HCT116 (cell line): ENCODE results near the gene CGB1. TPM values are rescaled to one million over a fixed set of nuclear protein-coding genes. Genes with fewer than 3 reads are reported as not detected.

Experiments used
- ATAC-seq: fragments of 200-7000 bp; cut with Tn5 transposase; 2 replicates; pipeline ENCODE4 v1.9.1; 2020; ENCODE audit warnings: mild to moderate bottlenecking, moderate library complexity
- BruUV-seq: library from RNA; stranded (reverse); fragments of 400-500 nt; replicated peaks from 2 replicates; lab custom pipeline; 2021; lab: Mats Ljungman, UMichigan
- CTCF ChIA-PET: fragments of 300-600 bp; sonication (Branson Sonifier 250); formaldehyde crosslinking; loops from one replicate; lab custom pipeline; 2021; ENCODE audit warnings: antibody characterized with exemption; lab: Charles Lee
- POLR2A ChIA-PET: fragments of 300-600, 350-600 bp; sonication (Branson Sonifier 250); formaldehyde crosslinking; loops from one replicate; lab custom pipeline; 2021; ENCODE audit warnings: antibody characterized with exemption; lab: Charles Lee
- RAD21 ChIA-PET, 2 experiments: fragments of 300-600 bp; sonication (Branson Sonifier 250); formaldehyde crosslinking; loops; one replicate each; lab custom pipeline; 2023; ENCODE audit warnings: low total read pairs in 2 of 2; ENCODE audit not compliant: uncharacterized antibody in 2 of 2, unreplicated experiment in 2 of 2, low non-redundant PET in 1 of 2; lab: Charles Lee
- DNase-seq: peaks from one replicate; pipeline ENCODE4 v3.0.0-alpha.2; 2010; ENCODE audit warnings: low read depth, low spot score
- H2AFZ ChIP-seq: fragments of 200-600 bp; shearing (Covaris generic), sonication (generic); 2 replicates; pipeline ENCODE4 v1.6.1; 2017; ENCODE audit warnings: low read depth, mixed run types, mixed read lengths, antibody characterized with exemption, low read length; ENCODE audit not compliant: poor library complexity, severe bottlenecking
- H3K27ac ChIP-seq: 2 replicates; pipeline ENCODE4 v1.5.1; 2012; ENCODE audit warnings: low read depth, low read length
- H3K27me3 ChIP-seq: fragments of 200-600 bp; sonication (generic); 2 replicates; pipeline ENCODE4 v1.6.1; 2016; ENCODE audit warnings: mixed run types, low read length, mixed read lengths; ENCODE audit not compliant: insufficient read depth
- H3K36me3 ChIP-seq, 2 experiments: fragments of 200-500 bp in 1 of 2; fragments of 200-600 bp in 1 of 2; sonication (Bioruptor generic) in 1 of 2; sonication (generic) in 1 of 2; 2 replicates each; pipeline versions ENCODE4 v1.5.1 to v1.6.1; 2014 to 2016; ENCODE audit warnings: low read length in 2 of 2, inconsistent platforms in 1 of 2, mixed read lengths in 1 of 2, mixed run types in 1 of 2; ENCODE audit not compliant: insufficient read depth in 2 of 2, control insufficient read depth in 1 of 2
- H3K4me1 ChIP-seq, 2 experiments: fragments of 200-600 bp in 1 of 2; sonication (generic) in 1 of 2; 2 replicates each; pipeline versions ENCODE4 v1.5.1 to v1.6.1; 2012 to 2017; ENCODE audit warnings: low read length in 2 of 2, inconsistent platforms in 1 of 2, mild to moderate bottlenecking in 1 of 2, mixed read lengths in 1 of 2, mixed run types in 1 of 2, moderate library complexity in 1 of 2; ENCODE audit not compliant: insufficient read depth in 2 of 2, control insufficient read depth in 1 of 2
- H3K4me2 ChIP-seq: fragments of 200-600 bp; sonication (generic); 2 replicates; pipeline ENCODE4 v1.6.1; 2017; ENCODE audit warnings: mixed run types, low read length, mixed read lengths
- H3K4me3 ChIP-seq, 2 experiments: fragments of 200-600 bp in 1 of 2; sonication (generic) in 1 of 2; replicated peaks in 1 of 2; 2 replicates each; pipeline ENCODE4 v1.5.1; 2011 to 2016; ENCODE audit warnings: low read length in 2 of 2, control low read depth in 1 of 2, low read depth in 1 of 2, mild to moderate bottlenecking in 1 of 2, mixed read lengths in 1 of 2, mixed run types in 1 of 2
- H3K79me2 ChIP-seq: fragments of 200-600 bp; sonication (generic); 2 replicates; pipeline ENCODE4 v1.6.1; 2017; ENCODE audit warnings: mild to moderate bottlenecking, mixed run types, low read length, moderate library complexity, mixed read lengths; ENCODE audit not compliant: insufficient read depth
- H3K9ac ChIP-seq: fragments of 200-600 bp; sonication (generic); 2 replicates; pipeline ENCODE4 v1.6.1; 2016; ENCODE audit warnings: low read length, mixed read lengths
- H3K9me2 ChIP-seq: fragments of 200-600 bp; sonication (generic), shearing (Covaris generic); 2 replicates; pipeline ENCODE4 v1.6.1; 2017; ENCODE audit warnings: mixed run types, mild to moderate bottlenecking, moderate library complexity; ENCODE audit not compliant: insufficient read depth
- H3K9me3 ChIP-seq, 2 experiments: fragments of 200-500 bp in 1 of 2; fragments of 200-600 bp in 1 of 2; sonication (Bioruptor generic) in 1 of 2; sonication (generic) in 1 of 2; 2 replicates each; pipeline ENCODE4 v1.6.1; 2014 to 2017; ENCODE audit warnings: low read length in 2 of 2, mixed read lengths in 2 of 2, inconsistent platforms in 1 of 2, low read depth in 1 of 2, mild to moderate bottlenecking in 1 of 2, mixed run types in 1 of 2, moderate library complexity in 1 of 2; ENCODE audit not compliant: control insufficient read depth in 1 of 2, insufficient read depth in 1 of 2
- H4K20me1 ChIP-seq: fragments of 200-600 bp; sonication (generic), shearing (Covaris generic); 2 replicates; pipeline ENCODE4 v1.6.1; 2017; ENCODE audit warnings: mixed run types, mild to moderate bottlenecking, moderate library complexity; ENCODE audit not compliant: insufficient read depth
- ATF3 ChIP-seq: IDR thresholded peaks from 2 replicates; pipeline ENCODE4 v1.6.1; 2012
- CBX3 ChIP-seq: IDR thresholded peaks from 2 replicates; pipeline ENCODE4 v1.6.1; 2012; ENCODE audit warnings: low read depth
- CEBPB ChIP-seq: IDR thresholded peaks from 2 replicates; pipeline ENCODE4 v1.6.1; 2012; ENCODE audit warnings: low read depth
- CTCF ChIP-seq, 3 experiments: fragments of 200-600 bp in 1 of 3; sonication (generic) in 1 of 3; IDR thresholded peaks in 2 of 3; conservative IDR thresholded peaks in 1 of 3; 2 replicates each; pipeline ENCODE4 v1.5.1; 2012 to 2017; ENCODE audit warnings: low read depth in 2 of 3, low read length in 2 of 3, antibody characterized with exemption in 1 of 3, borderline replicate concordance in 1 of 3, control low read depth in 1 of 3, mild to moderate bottlenecking in 1 of 3, mixed read lengths in 1 of 3, mixed run types in 1 of 3, moderate library complexity in 1 of 3; ENCODE audit not compliant: insufficient read depth in 1 of 3
- EZH2phosphoT487 ChIP-seq: fragments of 200-600 bp; IDR thresholded peaks from 2 replicates; pipeline ENCODE4 v1.6.1; 2018; ENCODE audit warnings: antibody characterized with exemption, borderline replicate concordance
- FOSL1 ChIP-seq: IDR thresholded peaks from 2 replicates; pipeline ENCODE4 v1.6.1; 2012; ENCODE audit warnings: low read depth
- JUND ChIP-seq: IDR thresholded peaks from 2 replicates; pipeline ENCODE4 v1.6.1; 2012
- SP1 ChIP-seq: IDR thresholded peaks from 2 replicates; pipeline ENCODE4 v1.6.1; 2012; ENCODE audit warnings: low read depth
- ZFX ChIP-seq: fragments of 450-650 bp; IDR thresholded peaks from 2 replicates; pipeline ENCODE4 v1.6.1; 2017
- intact Hi-C: fragments of 100-400 bp; cut with micrococcal nuclease; formaldehyde crosslinking; loops from 2 replicates; pipeline ENCODE4 v1.10.0; 2022
- total RNA-seq: library from RNA; stranded (reverse); gene quantifications from one replicate; pipeline ENCODE4 v1.2.1, GENCODE V29; 2021; ENCODE audit not compliant: unreplicated experiment
- TF ChIP-seq, protein P1 (sequence below): IDR thresholded peaks from 2 replicates; pipeline ENCODE4 v1.6.1; 2011; ENCODE audit warnings: mild to moderate bottlenecking, low read length, moderate library complexity; ENCODE audit not compliant: insufficient replicate concordance; ENCODE audit errors: extremely low read depth
- TF ChIP-seq, protein P2 (sequence below): IDR thresholded peaks from 2 replicates; pipeline ENCODE4 v1.6.1; 2012

Gene CGB1
- total RNA-seq, 1 experiment from 2014 or later = 0.76 TPM

- H3K4me3 ChIP-seq = no peak overlapping the region
- H3K79me2 ChIP-seq = peaks cover 37% of the 10 kb centered on the region
- H3K9me2 ChIP-seq = no peaks in the 10 kb centered on the region
- H3K4me1 ChIP-seq = peaks cover 7 to 13% of the 10 kb centered on the region in 2 experiments; a peak in 3 of 4 replicates
- no peak overlapping the region for H3K4me2 ChIP-seq
- ATAC-seq (no peak), DNase-seq (no peak)
- H3K27ac ChIP-seq = no peak overlapping the region
- BruUV-seq = no TSS peak
- ChIA-PET POLR2A (no interaction called here), RAD21 (interaction anchor here in 1 of 2 experiments (0.7 kb wide), 1 partner anchor 277 kb away, joined by 3 read pairs; no protein-coding TSS in a partner anchor), CTCF (no interaction called here)
- intact Hi-C loops = no loop called here
- no peak overlapping the region for H3K9ac ChIP-seq
- peaks cover 14 to 17% of the 10 kb centered on the region in 2 experiments; a peak in 2 of 4 replicates for H3K36me3 ChIP-seq
- no peaks in the 10 kb centered on the region for H4K20me1 ChIP-seq
- no peak overlapping the region for H2AFZ ChIP-seq
- TF ChIP-seq CBX3 = no peak
- no peak for TF ChIP-seq JUND
- no peak for TF ChIP-seq SP1
- no peak for TF ChIP-seq FOSL1
- TF ChIP-seq ZFX = no peak
- TF ChIP-seq CEBPB = no peak
- no peak for TF ChIP-seq EZH2phosphoT487
- TF ChIP-seq, protein P1, sequence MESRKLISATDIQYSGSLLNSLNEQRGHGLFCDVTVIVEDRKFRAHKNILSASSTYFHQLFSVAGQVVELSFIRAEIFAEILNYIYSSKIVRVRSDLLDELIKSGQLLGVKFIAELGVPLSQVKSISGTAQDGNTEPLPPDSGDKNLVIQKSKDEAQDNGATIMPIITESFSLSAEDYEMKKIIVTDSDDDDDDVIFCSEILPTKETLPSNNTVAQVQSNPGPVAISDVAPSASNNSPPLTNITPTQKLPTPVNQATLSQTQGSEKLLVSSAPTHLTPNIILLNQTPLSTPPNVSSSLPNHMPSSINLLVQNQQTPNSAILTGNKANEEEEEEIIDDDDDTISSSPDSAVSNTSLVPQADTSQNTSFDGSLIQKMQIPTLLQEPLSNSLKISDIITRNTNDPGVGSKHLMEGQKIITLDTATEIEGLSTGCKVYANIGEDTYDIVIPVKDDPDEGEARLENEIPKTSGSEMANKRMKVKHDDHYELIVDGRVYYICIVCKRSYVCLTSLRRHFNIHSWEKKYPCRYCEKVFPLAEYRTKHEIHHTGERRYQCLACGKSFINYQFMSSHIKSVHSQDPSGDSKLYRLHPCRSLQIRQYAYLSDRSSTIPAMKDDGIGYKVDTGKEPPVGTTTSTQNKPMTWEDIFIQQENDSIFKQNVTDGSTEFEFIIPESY = no peak
- no peak for TF ChIP-seq CTCF (IDR thresholded peaks at IDR 0.05 in 2 of 3, conservative IDR thresholded peaks at IDR 0.05 in 1 of 3; ENCODE audit: borderline replicate concordance in 1 of 3, insufficient read depth in 1 of 3, low read depth in 2 of 3, low read length in 2 of 3)
- TF ChIP-seq, protein P2, sequence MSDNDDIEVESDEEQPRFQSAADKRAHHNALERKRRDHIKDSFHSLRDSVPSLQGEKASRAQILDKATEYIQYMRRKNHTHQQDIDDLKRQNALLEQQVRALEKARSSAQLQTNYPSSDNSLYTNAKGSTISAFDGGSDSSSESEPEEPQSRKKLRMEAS = no peak
- TF ChIP-seq ATF3 = no peak
- no peaks in the 10 kb centered on the region for H3K27me3 ChIP-seq
- no peaks in the 10 kb centered on the region for H3K9me3 ChIP-seq
These were observed 46.9 kb downstream of the CGB1 start for GRCh38 chr19:48989701-48990291.
